Right lobe of liver (tissue), 6 donors: ENCODE data around the gene DNAJB8. TPM values are rescaled to one million over a fixed set of nuclear protein-coding genes. Genes with fewer than 3 reads are reported as not detected.

Experiments used
- ATAC-seq, 4 donors: fragments of 200-7000 bp; cut with Tn5 transposase; one replicate each; pipeline ENCODE4 v1.9.1; 2020; ENCODE audit warnings: mild to moderate bottlenecking in 4 of 4, moderate library complexity in 4 of 4
- DNase-seq, 3 donors: peaks; one replicate each; pipeline ENCODE4 v3.0.0-alpha.2; 2020
- H3K27ac ChIP-seq, 3 donors: fragments of 200-600 bp; one replicate each; pipeline ENCODE4 v1.8.0; 2022
- H3K27me3 ChIP-seq, 2 donors: fragments of 200-600 bp; one replicate each; pipeline ENCODE4 v1.8.0; 2022
- H3K36me3 ChIP-seq, 4 donors: fragments of 200-600 bp; sonication (generic) in 1 of 4; one replicate each; pipeline versions ENCODE4 v1.5.1 to v1.8.0; 2017 to 2022; ENCODE audit warnings: control low read depth in 1 of 4
- H3K4me1 ChIP-seq, 4 donors: fragments of 200-600 bp; sonication (generic) in 1 of 4; one replicate each; pipeline versions ENCODE4 v1.5.1 to v1.8.0; 2017 to 2022; ENCODE audit warnings: control low read depth in 1 of 4
- H3K4me3 ChIP-seq, 3 donors: fragments of 200-600 bp; one replicate each; pipeline ENCODE4 v1.8.0; 2022
- H3K9me3 ChIP-seq, 4 donors: fragments of 200-600 bp; sonication (generic) in 1 of 4; one replicate each; pipeline versions ENCODE4 v1.5.1 to v1.8.0; 2017 to 2022; ENCODE audit warnings: control low read depth in 1 of 4
- POLR2A ChIP-seq: fragments of 450-650 bp; IDR thresholded peaks from one replicate; pipeline ENCODE4 v1.6.1; 2017; ENCODE audit warnings: antibody characterized with exemption, mild to moderate bottlenecking
- WGBS: methylation state at CpG from one replicate; pipeline ENCODE4 v1.1.6; 2018; ENCODE audit warnings: low coverage, low lambda C conversion rate; ENCODE audit not compliant: insufficient coverage; ENCODE audit errors: missing lambda C conversion rate; 5-methylcytosine and 5-hydroxymethylcytosine counted together
- intact Hi-C, 2 donors: fragments of 100-400 bp; cut with DNase I; formaldehyde crosslinking; loops; one replicate each; pipeline versions ENCODE4 v1.11.2 to v1.14.1; 2022
- total RNA-seq, 6 experiments: library from RNA; depleted of rRNA in 2 of 6; stranded (reverse); fragments of >200 nt in 2 of 6; fragmentation: NEBNext Ultra II Directional in 3 of 6; extraction: Animal tissue kit (Norgen Biotek cat#: 25700) in 3 of 6; gene quantifications; one replicate each; pipeline versions ENCODE4 v1.1.0 to v1.2.4, GENCODE V29; 2016 to 2023
- TF ChIP-seq, protein P1 (sequence below), 4 donors: fragments of 200-600 bp in 3 of 4; fragments of 450-650 bp in 1 of 4; IDR thresholded peaks; one replicate each; pipeline versions ENCODE4 v1.5.1 to v1.8.0; 2016 to 2022; ENCODE audit warnings: antibody characterized with exemption in 4 of 4, mild to moderate bottlenecking in 2 of 4
- donor health status: DM: no; HTN: yes; CAD: no.
- donor health status: DM: no; HTN: no; CAD: no.
- donor health status: DM: no; HTN: no; CAD: no.
- donor health status: DM: no; HTN: yes; CAD: no.
- donor health status: DM: no; HTN: yes; CAD: no.

DNAJB8 gene
- total RNA-seq, 6 experiments from 2014 or later: not detected

DNA sequence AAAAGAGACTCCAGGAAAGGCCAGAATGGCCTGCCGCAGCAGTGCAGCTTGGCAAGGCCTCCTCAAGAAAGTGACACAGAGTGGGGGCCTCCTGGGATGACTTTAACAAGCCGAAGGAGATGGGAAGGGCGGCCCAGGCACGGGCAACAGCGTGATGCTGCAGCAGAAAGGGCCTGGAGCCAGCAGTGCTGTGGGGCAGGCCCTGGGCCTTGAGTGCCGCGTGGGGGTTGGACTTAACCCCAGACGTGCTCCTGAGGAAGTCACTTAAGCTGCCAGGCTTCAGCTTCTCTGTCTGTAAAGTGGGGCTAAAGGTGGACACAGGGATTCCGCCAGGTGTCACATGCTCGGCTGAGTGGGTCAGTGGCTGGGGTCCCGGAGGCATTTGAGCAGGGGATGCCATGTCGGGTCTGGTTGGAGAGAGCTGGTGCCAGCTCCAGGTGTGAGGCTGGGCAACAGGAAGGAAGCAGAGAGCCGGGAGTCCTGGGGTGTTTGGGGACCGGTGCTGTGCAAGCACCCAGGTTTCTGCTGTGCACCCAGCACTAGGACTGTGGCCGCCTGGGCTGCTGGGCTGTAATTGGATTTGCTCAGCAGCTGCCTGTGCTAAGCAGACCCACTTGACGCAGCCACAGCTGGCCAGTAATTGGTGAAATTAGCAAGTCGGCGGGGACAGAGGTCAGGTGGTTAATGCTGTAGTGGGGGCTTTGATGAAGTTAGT, 7.8 kb downstream of the DNAJB8 start:
- H3K36me3 ChIP-seq: no peaks in the 10 kb centered on the region
- H3K4me1 ChIP-seq: no peaks in the 10 kb centered on the region
- no peak for TF ChIP-seq POLR2A
- TF ChIP-seq, protein P1, sequence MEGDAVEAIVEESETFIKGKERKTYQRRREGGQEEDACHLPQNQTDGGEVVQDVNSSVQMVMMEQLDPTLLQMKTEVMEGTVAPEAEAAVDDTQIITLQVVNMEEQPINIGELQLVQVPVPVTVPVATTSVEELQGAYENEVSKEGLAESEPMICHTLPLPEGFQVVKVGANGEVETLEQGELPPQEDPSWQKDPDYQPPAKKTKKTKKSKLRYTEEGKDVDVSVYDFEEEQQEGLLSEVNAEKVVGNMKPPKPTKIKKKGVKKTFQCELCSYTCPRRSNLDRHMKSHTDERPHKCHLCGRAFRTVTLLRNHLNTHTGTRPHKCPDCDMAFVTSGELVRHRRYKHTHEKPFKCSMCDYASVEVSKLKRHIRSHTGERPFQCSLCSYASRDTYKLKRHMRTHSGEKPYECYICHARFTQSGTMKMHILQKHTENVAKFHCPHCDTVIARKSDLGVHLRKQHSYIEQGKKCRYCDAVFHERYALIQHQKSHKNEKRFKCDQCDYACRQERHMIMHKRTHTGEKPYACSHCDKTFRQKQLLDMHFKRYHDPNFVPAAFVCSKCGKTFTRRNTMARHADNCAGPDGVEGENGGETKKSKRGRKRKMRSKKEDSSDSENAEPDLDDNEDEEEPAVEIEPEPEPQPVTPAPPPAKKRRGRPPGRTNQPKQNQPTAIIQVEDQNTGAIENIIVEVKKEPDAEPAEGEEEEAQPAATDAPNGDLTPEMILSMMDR (IDR thresholded peaks at IDR 0.05): no peak
- WGBS: 47% methylated on average over 3 of the region's 18 CpGs
- no peaks in the 10 kb centered on the region for H3K27me3 ChIP-seq
- no peak overlapping the region for H3K4me3 ChIP-seq
- intact Hi-C loops: no loop called here
- no peak overlapping the region for H3K27ac ChIP-seq
- DNase-seq (no peak), ATAC-seq (no peak)
- H3K9me3 ChIP-seq: no peaks in the 10 kb centered on the region

DNA sequence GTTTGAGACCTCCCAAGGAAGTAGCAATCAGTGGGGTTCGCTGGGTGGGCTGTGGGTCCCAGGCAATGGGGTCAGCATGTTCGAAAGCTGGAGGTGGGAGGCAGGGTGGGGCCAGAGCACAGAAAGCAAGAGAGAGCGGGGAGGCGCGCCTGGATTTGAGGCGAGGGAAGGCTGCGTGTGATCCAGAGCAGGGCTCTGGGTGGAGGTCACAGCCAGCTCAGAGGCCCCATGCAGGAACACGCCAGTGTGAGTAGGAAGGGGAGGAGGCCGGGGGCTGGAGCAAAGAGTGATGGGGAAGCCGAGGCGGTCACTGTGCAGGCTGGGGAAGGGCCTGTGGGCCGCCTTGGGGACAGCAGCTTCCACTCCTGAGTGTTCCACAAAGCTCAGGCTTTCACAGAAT, 8.8 kb downstream of the DNAJB8 start:
- 72% methylated on average over 12 of the region's 12 CpGs for WGBS
- no peak overlapping the region for H3K27ac ChIP-seq
- ATAC-seq (no peak), DNase-seq (no peak)
- H3K4me1 ChIP-seq: no peaks in the 10 kb centered on the region
- TF ChIP-seq, protein P1 (IDR thresholded peaks at IDR 0.05): no peak
- TF ChIP-seq POLR2A: no peak
- no peaks in the 10 kb centered on the region for H3K36me3 ChIP-seq
- intact Hi-C loops: no loop called here
- H3K4me3 ChIP-seq: no peak overlapping the region
- no peaks in the 10 kb centered on the region for H3K27me3 ChIP-seq
- no peaks in the 10 kb centered on the region for H3K9me3 ChIP-seq

DNA sequence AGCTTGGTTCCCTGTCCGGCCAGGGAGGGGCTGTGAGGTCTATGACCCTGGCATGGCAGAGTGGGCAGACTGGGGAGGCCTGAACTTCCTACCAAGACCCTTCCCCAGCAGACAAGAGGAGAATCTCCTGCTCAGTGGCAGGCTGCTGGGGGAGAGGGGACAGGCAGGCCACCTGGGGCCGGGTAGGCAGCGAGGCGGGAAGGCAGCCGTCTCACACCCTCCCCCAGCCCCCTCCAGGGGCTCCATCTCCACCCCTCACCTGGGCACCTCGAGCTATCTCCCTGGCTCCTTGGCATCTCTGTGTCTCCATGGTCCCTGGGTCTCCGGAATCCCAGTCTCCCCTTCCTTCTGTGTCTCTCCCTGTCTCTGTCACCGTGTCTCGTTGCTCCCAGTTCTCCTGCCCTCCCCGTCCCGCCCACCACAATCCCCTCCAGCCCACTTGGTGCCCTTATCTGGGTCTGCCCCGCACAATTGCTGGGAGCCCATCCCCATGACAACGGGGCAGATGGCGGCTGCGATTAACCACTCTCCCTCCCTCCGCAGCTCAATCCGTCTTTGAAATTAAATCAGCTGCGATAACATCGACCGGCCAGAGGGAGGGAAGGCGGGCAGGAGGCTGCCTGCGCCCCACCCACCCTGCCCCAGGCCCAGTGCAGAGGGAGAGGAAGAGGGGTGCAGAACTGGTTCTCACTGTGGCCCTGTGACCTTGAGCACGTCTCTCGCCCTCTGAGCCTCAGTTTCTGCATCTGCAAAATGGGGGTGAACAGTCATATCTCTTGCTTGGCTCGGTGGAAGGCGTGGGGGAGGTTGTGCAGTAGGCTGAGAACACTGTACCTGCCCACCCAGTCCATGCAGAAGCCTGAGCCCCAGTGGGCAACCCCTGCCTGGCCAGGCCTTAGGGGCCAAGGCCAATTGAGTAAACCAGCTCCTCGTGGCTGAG, 9.6 kb downstream of the DNAJB8 start:
- Histone ChIP-seq H3K9me3 (no peaks in the 10 kb centered on the region), H3K36me3 (no peaks in the 10 kb centered on the region), H3K4me1 (no peaks in the 10 kb centered on the region), H3K27me3 (no peaks in the 10 kb centered on the region), H3K4me3 (no peak overlapping the region), H3K27ac (no peak overlapping the region)
- intact Hi-C loops: no loop called here
- no peak for DNase-seq
- no peak for ATAC-seq
- 42% methylated on average over 12 of the region's 27 CpGs for WGBS
- TF ChIP-seq POLR2A: no peak
- TF ChIP-seq, protein P1 (IDR thresholded peaks at IDR 0.05): no peak

DNA sequence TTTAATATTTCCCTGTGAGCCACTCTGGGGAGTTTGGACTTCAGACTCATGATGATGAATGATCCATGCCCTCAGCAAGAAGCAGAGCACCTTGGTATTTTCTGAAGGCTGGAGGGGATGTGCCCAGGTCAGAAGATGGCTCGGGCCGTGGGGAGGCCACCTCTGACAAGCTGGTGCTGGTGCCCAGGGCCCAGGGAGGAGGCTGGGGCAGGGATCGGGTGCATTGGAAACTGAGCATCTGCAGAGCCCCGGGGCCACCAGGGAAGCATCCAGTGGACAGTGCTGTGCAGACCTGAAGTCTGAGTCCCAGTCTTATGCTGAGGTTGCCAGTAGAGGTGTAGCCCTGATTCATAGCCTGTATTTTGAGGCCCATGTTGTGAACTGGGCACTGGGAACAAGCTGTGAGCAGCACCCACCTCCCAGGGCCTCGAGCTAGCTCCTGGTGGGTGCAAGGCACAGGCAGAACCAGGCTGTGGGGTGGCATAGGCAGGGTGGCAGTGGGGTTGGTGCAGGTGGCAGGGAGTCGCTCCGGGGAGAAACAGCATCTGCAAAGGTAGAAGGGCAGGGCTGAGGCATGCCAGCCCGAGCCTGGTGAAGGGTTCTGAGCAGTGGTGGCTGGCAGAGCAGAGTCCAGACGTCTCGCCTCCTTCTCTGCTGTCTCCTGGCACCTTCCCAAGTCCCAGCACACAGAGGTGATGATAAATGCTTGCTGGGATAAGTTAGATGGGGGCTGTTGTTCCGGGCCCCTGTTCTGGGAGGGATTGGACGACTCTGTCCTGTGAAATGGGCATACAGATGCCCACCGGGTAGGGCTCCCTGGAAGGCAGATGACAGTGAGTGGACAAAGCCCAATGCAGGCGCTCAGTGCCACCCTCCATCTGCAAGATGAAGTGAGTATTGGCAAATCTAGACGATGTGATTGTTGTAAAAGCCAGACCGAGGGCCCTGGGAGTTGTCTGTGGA, 10.6 kb downstream of the DNAJB8 start:
- Histone ChIP-seq H3K36me3 (no peaks in the 10 kb centered on the region), H3K4me3 (no peak overlapping the region), H3K27ac (no peak overlapping the region), H3K9me3 (no peaks in the 10 kb centered on the region), H3K4me1 (no peaks in the 10 kb centered on the region), H3K27me3 (no peaks in the 10 kb centered on the region)
- intact Hi-C loops: no loop called here
- DNase-seq: no peak
- 75% methylated on average over 5 of the region's 16 CpGs for WGBS
- no peak for TF ChIP-seq POLR2A
- TF ChIP-seq, protein P1 (IDR thresholded peaks at IDR 0.05): no peak
- ATAC-seq: no peak
